ENCODE measurements around the gene HOXD13.

DNA sequence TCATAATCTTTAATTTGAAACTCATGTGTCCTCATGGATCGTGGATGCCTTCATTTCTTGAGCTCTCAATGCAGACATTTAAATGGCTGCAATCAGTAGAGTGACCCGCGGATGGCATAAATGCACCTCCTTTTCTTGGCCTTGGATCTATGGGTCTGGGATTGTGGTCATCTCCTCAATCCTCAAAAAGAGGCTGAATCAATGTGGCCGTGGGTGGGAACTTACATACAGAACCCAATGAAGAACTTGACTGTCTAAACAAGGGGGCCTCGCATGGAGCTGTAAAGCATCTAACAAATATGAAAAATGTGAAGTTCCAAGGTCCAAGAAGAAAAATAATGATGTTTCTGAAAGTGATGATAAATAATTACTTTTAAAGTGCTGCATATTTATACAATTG, 2.9 kb downstream of the HOXD13 start:
- TF ChIP-seq EZH2 (IDR thresholded peaks at IDR 0.05; ENCODE audit: low read depth), result no peak
- TF ChIP-seq, protein P1, sequence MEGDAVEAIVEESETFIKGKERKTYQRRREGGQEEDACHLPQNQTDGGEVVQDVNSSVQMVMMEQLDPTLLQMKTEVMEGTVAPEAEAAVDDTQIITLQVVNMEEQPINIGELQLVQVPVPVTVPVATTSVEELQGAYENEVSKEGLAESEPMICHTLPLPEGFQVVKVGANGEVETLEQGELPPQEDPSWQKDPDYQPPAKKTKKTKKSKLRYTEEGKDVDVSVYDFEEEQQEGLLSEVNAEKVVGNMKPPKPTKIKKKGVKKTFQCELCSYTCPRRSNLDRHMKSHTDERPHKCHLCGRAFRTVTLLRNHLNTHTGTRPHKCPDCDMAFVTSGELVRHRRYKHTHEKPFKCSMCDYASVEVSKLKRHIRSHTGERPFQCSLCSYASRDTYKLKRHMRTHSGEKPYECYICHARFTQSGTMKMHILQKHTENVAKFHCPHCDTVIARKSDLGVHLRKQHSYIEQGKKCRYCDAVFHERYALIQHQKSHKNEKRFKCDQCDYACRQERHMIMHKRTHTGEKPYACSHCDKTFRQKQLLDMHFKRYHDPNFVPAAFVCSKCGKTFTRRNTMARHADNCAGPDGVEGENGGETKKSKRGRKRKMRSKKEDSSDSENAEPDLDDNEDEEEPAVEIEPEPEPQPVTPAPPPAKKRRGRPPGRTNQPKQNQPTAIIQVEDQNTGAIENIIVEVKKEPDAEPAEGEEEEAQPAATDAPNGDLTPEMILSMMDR (conservative IDR thresholded peaks at IDR 0.05), result no peak

All from PC-9 (cell line).